HepG2 (cell line): Measurements from ENCODE around the gene CENATAC. TPM values are rescaled to one million over a fixed set of nuclear protein-coding genes. Genes with fewer than 3 reads are reported as not detected.
A peak's percentile ranks its signal among the peaks of the same experiment; 100 is the strongest.

Experiments used
- CREB1 ChIP-seq, 2 experiments: fragments of 450-650 bp in 1 of 2; IDR thresholded peaks; 2 replicates each; pipeline ENCODE4 v1.6.1; 2016 to 2017; ENCODE audit warnings: control low read depth in 1 of 2, mild to moderate bottlenecking in 1 of 2, missing compliant biosample characterization in 1 of 2, missing genetic modification characterization in 1 of 2
- EED ChIP-seq: sonication (generic); formaldehyde crosslinking; IDR thresholded peaks from 2 replicates; pipeline ENCODE4 v1.5.0; 2020; ENCODE audit warnings: mild to moderate bottlenecking, missing genetic modification reagents
- FUBP1 ChIP-seq: sonication (generic); formaldehyde crosslinking; IDR thresholded peaks from 2 replicates; pipeline ENCODE4 v1.5.1; 2020; ENCODE audit warnings: missing genetic modification reagents, mild to moderate bottlenecking, borderline replicate concordance
- MXD3 ChIP-seq: IDR thresholded peaks from 2 replicates; pipeline ENCODE4 v1.6.1; 2016; ENCODE audit warnings: mild to moderate bottlenecking, missing biosample characterization, missing genetic modification reagents
- MYC ChIP-seq: sonication (generic); formaldehyde crosslinking; IDR thresholded peaks from 2 replicates; pipeline ENCODE4 v1.9.0; 2021; ENCODE audit warnings: missing genetic modification reagents, borderline replicate concordance
- PBX3 ChIP-seq: sonication (generic); formaldehyde crosslinking; IDR thresholded peaks from 2 replicates; pipeline ENCODE4 v1.8.1; 2023; ENCODE audit warnings: missing genetic modification reagents, inconsistent platforms, borderline replicate concordance
- PITX1 ChIP-seq: sonication (generic); formaldehyde crosslinking; IDR thresholded peaks from 2 replicates; pipeline ENCODE4 v1.5.1; 2020; ENCODE audit warnings: mild to moderate bottlenecking, missing genetic modification reagents
- REL ChIP-seq: sonication (generic); formaldehyde crosslinking; conservative IDR thresholded peaks from 2 replicates; pipeline ENCODE4 v1.8.0; 2022; ENCODE audit warnings: mild to moderate bottlenecking, missing genetic modification reagents, moderate library complexity
- SMARCE1 ChIP-seq: fragments of 450-650 bp; IDR thresholded peaks from 2 replicates; pipeline ENCODE4 v1.6.1; 2017; ENCODE audit warnings: borderline replicate concordance
- SMC3 ChIP-seq: IDR thresholded peaks from 2 replicates; pipeline ENCODE4 v1.6.1; 2011; ENCODE audit warnings: low read length, improper control_type of control experiment
- ZBTB42 ChIP-seq: sonication (generic); formaldehyde crosslinking; IDR thresholded peaks from 2 replicates; pipeline ENCODE4 v1.5.0; 2020; ENCODE audit warnings: mild to moderate bottlenecking, missing genetic modification reagents
- ZFP90 ChIP-seq: sonication (generic); formaldehyde crosslinking; IDR thresholded peaks from 2 replicates; pipeline ENCODE4 v1.8.0; 2022; ENCODE audit warnings: missing genetic modification reagents, mild to moderate bottlenecking, inconsistent platforms, borderline replicate concordance
- ZNF18 ChIP-seq: sonication (generic); formaldehyde crosslinking; IDR thresholded peaks from 2 replicates; pipeline ENCODE4 v1.8.0; 2022; ENCODE audit warnings: mild to moderate bottlenecking, missing genetic modification reagents; ENCODE audit not compliant: insufficient replicate concordance
- ZNF224 ChIP-seq: sonication (generic); formaldehyde crosslinking; IDR thresholded peaks from 2 replicates; pipeline ENCODE4 v1.5.0; 2020; ENCODE audit warnings: mild to moderate bottlenecking, missing genetic modification reagents
- ZNF549 ChIP-seq: sonication (generic); formaldehyde crosslinking; IDR thresholded peaks from 2 replicates; pipeline ENCODE4 v1.5.0; 2020; ENCODE audit warnings: missing genetic modification reagents
- ZNF740 ChIP-seq: sonication (generic); formaldehyde crosslinking; IDR thresholded peaks from 2 replicates; pipeline ENCODE4 v1.4.0; 2020; ENCODE audit warnings: missing genetic modification reagents
- ZSCAN25 ChIP-seq: sonication (generic); formaldehyde crosslinking; IDR thresholded peaks from 2 replicates; pipeline ENCODE4 v1.8.0; 2022; ENCODE audit warnings: mild to moderate bottlenecking, missing genetic modification reagents
- ZSCAN9 ChIP-seq: IDR thresholded peaks from 2 replicates; pipeline ENCODE4 v1.6.1; 2016; ENCODE audit warnings: borderline replicate concordance
- polyA plus RNA-seq, 8 experiments: library from polyadenylated mRNA; depleted of rRNA in 3 of 8; stranded (reverse) in 7 of 8; unstranded in 1 of 8; fragments of >200 nt; fragmentation: Illumina TruSeq in 4 of 8; extraction: Trizol in 4 of 8; gene quantifications; 2 replicates each; pipeline versions ENCODE4 v1.2.1 to v1.2.3, GENCODE V29; 2011 to 2016; ENCODE audit warnings: low read depth in 4 of 8, missing spikeins in 1 of 8, mixed read lengths in 1 of 8; ENCODE audit not compliant: insufficient read depth in 1 of 8
- total RNA-seq, 5 experiments: library from RNA; depleted of rRNA; stranded (reverse); fragments of >200 nt; fragmentation: Illumina TruSeq; extraction: Trizol; gene quantifications; 2 replicates each; pipeline ENCODE4 v1.2.3, GENCODE V29; 2016; ENCODE audit warnings: low read depth in 1 of 5
- TF ChIP-seq, protein P1 (sequence below): IDR thresholded peaks from 2 replicates; pipeline ENCODE4 v1.6.1; 2012; ENCODE audit warnings: low read length, improper control_type of control experiment

Gene CENATAC
- total and polyA plus RNA-seq, 2 of the 13 experiments (the other 11 are each of a cell fraction or from before 2014, with no cell fraction given) = 21.7 to 25.0 TPM

DNA sequence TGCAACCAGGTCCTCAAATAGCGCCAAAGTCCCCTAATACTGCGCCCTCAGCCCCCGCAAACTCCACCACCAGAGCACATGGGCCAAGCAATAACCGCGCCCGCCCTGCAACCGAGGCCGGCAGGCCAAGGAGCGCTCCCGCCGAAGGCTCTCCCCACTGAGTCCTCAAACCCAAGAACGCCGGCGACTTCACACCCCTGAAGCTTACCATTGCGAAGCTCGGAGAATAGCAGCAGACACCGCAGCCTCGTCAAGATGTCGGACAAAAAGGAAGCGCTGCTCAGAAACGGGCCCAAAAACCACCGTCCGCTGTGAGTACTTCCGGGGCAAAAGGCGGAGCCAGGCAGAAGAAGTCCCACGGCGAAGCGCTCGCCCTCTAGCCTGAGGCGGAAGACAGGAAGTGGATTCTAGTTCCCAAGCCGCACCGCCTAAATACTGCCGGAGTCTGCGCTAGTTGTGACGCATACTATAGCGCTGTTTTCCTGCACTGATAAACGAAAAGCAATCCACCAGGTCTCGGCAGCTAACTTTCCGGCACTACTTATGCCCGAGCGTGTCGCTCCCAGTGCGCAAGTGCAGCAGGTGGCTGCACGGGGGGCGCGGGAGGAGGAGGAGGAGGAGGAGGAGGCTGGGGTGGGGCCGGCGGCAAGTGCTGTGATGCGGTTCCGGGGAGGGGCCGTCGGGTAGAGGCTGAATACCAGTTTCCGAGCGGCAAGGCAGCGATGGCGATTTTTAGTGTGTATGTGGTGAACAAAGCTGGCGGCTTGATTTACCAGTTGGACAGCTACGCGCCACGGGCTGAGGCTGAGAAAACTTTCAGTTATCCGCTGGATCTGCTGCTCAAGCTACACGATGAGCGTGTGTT lies 20.4 kb downstream of the CENATAC start, which contains the start of the genes RPS25 and TRAPPC4 (continued):
- TF ChIP-seq MYC = peak; percentile 94
- peak; percentile 66; the same call in 1 of the 2 replicates for TF ChIP-seq ZFP90 (CRISPR knock-in tag)
- no peak for TF ChIP-seq MXD3
- no peak for TF ChIP-seq ZNF740 (CRISPR knock-in tag)
- TF ChIP-seq EED (CRISPR knock-in tag) = peak; percentile 86
- no peak for TF ChIP-seq PBX3 (CRISPR knock-in tag)
- TF ChIP-seq ZBTB42 (CRISPR knock-in tag) = no peak
- peak; percentile 62 for TF ChIP-seq ZNF18
- TF ChIP-seq ZNF549 (CRISPR knock-in tag) = no peak
- TF ChIP-seq FUBP1 (CRISPR knock-in tag) = no peak
- peak; percentile 51; the same call in 1 of the 2 replicates for TF ChIP-seq ZNF224 (CRISPR knock-in tag)
- TF ChIP-seq SMC3 = no peak
- TF ChIP-seq, protein P1, sequence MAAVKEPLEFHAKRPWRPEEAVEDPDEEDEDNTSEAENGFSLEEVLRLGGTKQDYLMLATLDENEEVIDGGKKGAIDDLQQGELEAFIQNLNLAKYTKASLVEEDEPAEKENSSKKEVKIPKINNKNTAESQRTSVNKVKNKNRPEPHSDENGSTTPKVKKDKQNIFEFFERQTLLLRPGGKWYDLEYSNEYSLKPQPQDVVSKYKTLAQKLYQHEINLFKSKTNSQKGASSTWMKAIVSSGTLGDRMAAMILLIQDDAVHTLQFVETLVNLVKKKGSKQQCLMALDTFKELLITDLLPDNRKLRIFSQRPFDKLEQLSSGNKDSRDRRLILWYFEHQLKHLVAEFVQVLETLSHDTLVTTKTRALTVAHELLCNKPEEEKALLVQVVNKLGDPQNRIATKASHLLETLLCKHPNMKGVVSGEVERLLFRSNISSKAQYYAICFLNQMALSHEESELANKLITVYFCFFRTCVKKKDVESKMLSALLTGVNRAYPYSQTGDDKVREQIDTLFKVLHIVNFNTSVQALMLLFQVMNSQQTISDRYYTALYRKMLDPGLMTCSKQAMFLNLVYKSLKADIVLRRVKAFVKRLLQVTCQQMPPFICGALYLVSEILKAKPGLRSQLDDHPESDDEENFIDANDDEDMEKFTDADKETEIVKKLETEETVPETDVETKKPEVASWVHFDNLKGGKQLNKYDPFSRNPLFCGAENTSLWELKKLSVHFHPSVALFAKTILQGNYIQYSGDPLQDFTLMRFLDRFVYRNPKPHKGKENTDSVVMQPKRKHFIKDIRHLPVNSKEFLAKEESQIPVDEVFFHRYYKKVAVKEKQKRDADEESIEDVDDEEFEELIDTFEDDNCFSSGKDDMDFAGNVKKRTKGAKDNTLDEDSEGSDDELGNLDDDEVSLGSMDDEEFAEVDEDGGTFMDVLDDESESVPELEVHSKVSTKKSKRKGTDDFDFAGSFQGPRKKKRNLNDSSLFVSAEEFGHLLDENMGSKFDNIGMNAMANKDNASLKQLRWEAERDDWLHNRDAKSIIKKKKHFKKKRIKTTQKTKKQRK = no peak
- no peak for TF ChIP-seq ZSCAN25 (CRISPR knock-in tag)
- TF ChIP-seq REL (CRISPR knock-in tag) = peak; percentile 74
- peak; percentile 39; the same call in 1 of the 2 replicates for TF ChIP-seq ZSCAN9 (CRISPR knock-in tag)
- peak; percentile 36; the same call in 1 of the 2 replicates for TF ChIP-seq PITX1 (CRISPR knock-in tag)
- no peak for TF ChIP-seq SMARCE1
- TF ChIP-seq CREB1 (IDR thresholded peaks at IDR 0.05) = peak; percentile 78
- peak; percentile 87 for TF ChIP-seq CREB1 (CRISPR knock-in tag; IDR thresholded peaks at IDR 0.05)
